ENCODE data around the gene CTBP1. TPM values are rescaled to one million over a fixed set of nuclear protein-coding genes. Genes with fewer than 3 reads are reported as not detected.

Gene CTBP1
- total and polyA plus RNA-seq, 2 donors (not counting 1 experiment from before 2014, with no cell fraction given) = 212 to 343 TPM

- peaks cover 8 to 13% of the 10 kb centered on the region in 2 donors for H3K4me1 ChIP-seq (ENCODE audit: control insufficient read depth in 2 of 2, insufficient read depth in 2 of 2, low read length in 2 of 2)
- POLR2A ChIA-PET = interaction anchor here (0.6 kb wide), 1 partner anchor 154 kb away, joined by 3 read pairs; no protein-coding TSS in a partner anchor
Measured at GRCh38 chr4:1195891-1196401, 53.0 kb downstream of the CTBP1 start.

More at GRCh38 chr4:1195891-1196401, 53.0 kb downstream of the CTBP1 start:
- Mint-ChIP-seq H3K27ac (no peak overlapping the region), H3K4me1 (peaks cover 9% of the 10 kb centered on the region), H3K9me3 (ENCODE audit: insufficient read depth) (no peaks in the 10 kb centered on the region), H3K4me3 (no peak overlapping the region), H3K27me3 (no peaks in the 10 kb centered on the region)
- no peaks in the 10 kb centered on the region for H3K27me3 ChIP-seq (replicated peaks in 1 of 4; ENCODE audit: control extremely low read depth in 1 of 4, control insufficient read depth in 3 of 4, insufficient read depth in 4 of 4, low read length in 3 of 4)
- H2AFZ ChIP-seq (ENCODE audit: insufficient read depth, low read depth, low read length, poor library complexity, severe bottlenecking) = no peak overlapping the region
- intact Hi-C loops (cut with micrococcal nuclease) = no loop called here
- WGBS (ENCODE audit: insufficient coverage) = 92% methylated on average over 16 of the region's 16 CpGs
- H3K79me2 ChIP-seq (ENCODE audit: control insufficient read depth, insufficient read depth, low read length) = no peaks in the 10 kb centered on the region
- H4K20me1 ChIP-seq (ENCODE audit: control insufficient read depth, insufficient read depth, low read length, poor library complexity, severe bottlenecking) = no peaks in the 10 kb centered on the region
- H3K27ac ChIP-seq (ENCODE audit: low read length in 2 of 2) = no peak overlapping the region
- no peak for TF ChIP-seq CTCF (IDR thresholded peaks at IDR 0.05)
- no peak for TF ChIP-seq EZH2 (IDR thresholded peaks at IDR 0.05; ENCODE audit: borderline replicate concordance, insufficient read depth, low read depth, low read length, poor library complexity, severe bottlenecking)
- peaks cover 0 to 4% (median 0%) of the 10 kb centered on the region in 3 donors for H3K9me3 ChIP-seq (ENCODE audit: control extremely low read depth in 1 of 3, control insufficient read depth in 2 of 3, insufficient read depth in 1 of 3, low read length in 2 of 3)
- ATAC-seq (ENCODE audit: low read depth) = no peak
- CTCF ChIA-PET = no interaction called here
- no peaks in the 10 kb centered on the region for H3K36me3 ChIP-seq (replicated peaks in 1 of 2; ENCODE audit: control extremely low read depth in 1 of 2, control insufficient read depth in 1 of 2, extremely low read depth in 1 of 2, insufficient read depth in 2 of 2, low read length in 1 of 2)
- no peak overlapping the region for H3K9ac ChIP-seq (ENCODE audit: low read length)
- no peak for DNase-seq
- no peak overlapping the region for H3K4me2 ChIP-seq (replicated peaks; ENCODE audit: low read depth, low read length, poor library complexity, severe bottlenecking)
- H3K4me3 ChIP-seq (ENCODE audit: control extremely low read depth in 1 of 5, extremely low read depth in 1 of 5, insufficient read depth in 1 of 5, low read depth in 2 of 5, low read length in 4 of 5) = no peak overlapping the region
